ENCODE results near the gene MIER3.

The MIER3 gene

DNA sequence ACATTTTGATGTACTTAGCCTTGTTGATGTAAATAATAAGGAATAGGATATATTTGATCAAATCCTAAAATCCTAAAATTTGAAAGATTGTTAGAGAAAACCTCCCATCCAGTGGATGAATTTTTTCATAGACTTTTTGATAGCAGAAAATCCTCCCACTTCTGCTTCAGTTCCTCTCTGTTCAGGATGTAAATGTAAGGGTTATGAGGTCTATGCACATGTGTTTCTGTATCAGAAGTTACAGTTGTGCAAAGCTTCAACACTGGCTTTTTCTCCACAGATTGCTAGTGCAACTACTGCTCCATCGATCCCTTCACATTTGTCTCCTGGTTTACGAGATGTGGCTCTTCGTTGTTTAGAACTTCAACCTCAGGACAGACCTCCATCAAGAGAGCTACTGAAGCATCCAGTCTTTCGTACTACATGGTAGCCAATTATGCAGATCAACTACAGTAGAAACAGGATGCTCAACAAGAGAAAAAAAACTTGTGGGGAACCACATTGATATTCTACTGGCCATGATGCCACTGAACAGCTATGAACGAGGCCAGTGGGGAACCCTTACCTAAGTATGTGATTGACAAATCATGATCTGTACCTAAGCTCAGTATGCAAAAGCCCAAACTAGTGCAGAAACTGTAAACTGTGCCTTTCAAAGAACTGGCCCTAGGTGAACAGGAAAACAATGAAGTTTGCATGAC is 58.5 kb downstream of the MIER3 start:
- no peak for DNase-seq

DNA sequence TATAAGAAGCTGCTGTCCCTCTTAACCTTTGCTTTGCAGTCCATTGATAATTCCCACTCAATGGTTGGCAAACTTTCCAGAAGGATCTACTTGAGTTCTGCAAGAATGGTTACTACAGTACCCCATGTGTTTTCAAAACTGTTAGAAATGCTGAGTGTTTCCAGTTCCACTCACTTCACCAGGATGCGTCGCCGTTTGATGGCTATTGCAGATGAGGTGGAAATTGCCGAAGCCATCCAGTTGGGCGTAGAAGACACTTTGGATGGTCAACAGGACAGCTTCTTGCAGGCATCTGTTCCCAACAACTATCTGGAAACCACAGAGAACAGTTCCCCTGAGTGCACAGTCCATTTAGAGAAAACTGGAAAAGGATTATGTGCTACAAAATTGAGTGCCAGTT is 70.4 kb downstream of the MIER3 start:
- no peak for DNase-seq

DNA sequence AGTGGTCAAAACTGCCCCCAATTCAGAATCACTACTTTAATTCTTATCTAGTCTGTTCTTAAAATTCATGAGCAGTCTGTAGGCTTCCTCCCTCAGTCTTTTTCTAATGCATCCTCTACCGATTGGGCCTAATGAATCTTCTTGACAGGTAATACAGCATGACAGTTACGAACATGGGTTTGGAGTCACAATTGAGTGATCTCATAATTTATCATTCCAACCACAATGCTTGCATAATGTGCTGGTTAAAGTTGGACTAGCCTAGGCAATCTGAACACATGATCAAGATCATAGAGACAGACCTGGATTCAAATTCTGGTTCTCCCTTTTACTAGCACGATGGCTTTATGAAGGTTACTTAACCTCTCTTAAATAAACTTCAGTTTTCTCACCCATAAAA is 75.6 kb downstream of the MIER3 start:
- DNase-seq: no peak

DNA sequence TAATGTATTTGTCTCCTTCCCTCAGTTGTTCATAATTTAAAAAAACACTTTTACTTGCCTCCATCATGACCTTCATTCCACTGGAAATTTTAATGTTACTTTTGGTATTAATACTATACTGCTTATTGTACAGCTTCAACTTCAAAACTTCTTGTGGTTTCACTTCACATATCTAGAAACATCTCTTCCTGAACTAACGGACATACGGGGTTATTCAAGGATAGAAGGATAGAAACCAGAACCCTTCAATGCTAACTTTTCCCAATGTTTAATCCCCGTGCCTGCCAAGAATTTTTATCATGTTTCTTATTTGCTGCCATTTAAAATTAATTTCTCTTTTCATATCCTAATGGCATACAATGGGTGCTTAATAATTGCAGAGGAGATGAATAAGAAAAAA is 78.9 kb downstream of the MIER3 start:
- DNase-seq: no peak

DNA sequence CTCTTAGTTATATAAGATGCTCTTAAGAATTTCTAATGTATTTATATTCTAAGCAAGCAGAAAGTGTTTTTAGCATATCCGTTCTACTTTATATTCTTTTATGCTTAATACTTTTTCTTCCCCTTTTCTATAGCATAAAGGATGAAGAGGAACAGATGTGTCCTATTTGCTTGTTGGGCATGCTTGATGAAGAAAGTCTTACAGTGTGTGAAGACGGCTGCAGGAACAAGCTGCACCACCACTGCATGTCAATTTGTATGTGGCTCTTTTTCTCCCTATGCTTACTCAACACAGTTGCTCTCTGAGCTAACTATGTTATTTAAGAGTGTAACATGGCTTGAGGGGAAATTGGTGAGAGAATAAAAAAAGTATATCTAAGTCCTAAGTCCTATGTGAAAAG is 80.1 kb downstream of the MIER3 start:
- no peak for DNase-seq

All from activated CD8-positive, alpha-beta memory T cell treated with anti-CD3 and anti-CD28 coated beads, Interleukin-2, amount 50 U/mL, for 4 hours (primary cell).